K562 (cell line): Measurements from ENCODE around the gene WNK2. TPM values are rescaled to one million over a fixed set of nuclear protein-coding genes. Genes with fewer than 3 reads are reported as not detected.

Experiments used
- ATAC-seq: fragments of 200-7000 bp; cut with Tn5 transposase; 3 replicates; pipeline ENCODE4 v1.9.1; 2020; ENCODE audit warnings: moderate library complexity
- BruUV-seq: library from RNA; stranded (reverse); fragments of 400-500 nt; replicated peaks from 2 replicates; lab custom pipeline; 2021; lab: Mats Ljungman, UMichigan
- CTCF ChIA-PET: fragments of 300-600 bp; formaldehyde crosslinking; extraction: SDS; loops from one replicate; lab custom pipeline; 2021; ENCODE audit warnings: low intra/inter-chr PET ratio; lab: Yijun Ruan, JAX
- POLR2A ChIA-PET: fragments of 300-600, 350-650 bp; sonication (Branson Sonifier 250); formaldehyde crosslinking; extraction: SDS; loops from one replicate; lab custom pipeline; 2021; ENCODE audit warnings: antibody characterized with exemption, inconsistent platforms; lab: Yijun Ruan, JAX
- DNase-seq, 4 experiments: peaks; one replicate each; pipeline versions ENCODE4 v3.0.0 to v3.0.0-alpha.2; 2011 to 2018; ENCODE audit warnings: low spot score in 3 of 4, mixed read lengths in 3 of 4; ENCODE audit errors: extremely low read depth in 1 of 4
- FAIRE-seq: peaks from 2 replicates; lab custom pipeline; 2011; peaks lifted over from hg19 to GRCh38; lab: Jason Lieb, UNC
- H2AFZ ChIP-seq: 2 replicates; pipeline ENCODE4 v1.6.0; 2011; ENCODE audit warnings: low read depth, low read length, control low read depth, inconsistent platforms
- H3K27ac ChIP-seq: fragments of 200-600 bp; 3 replicates; pipeline ENCODE4 v1.8.0; 2011; ENCODE audit warnings: low read depth, mild to moderate bottlenecking, control low read depth, inconsistent platforms, low read length, moderate library complexity, mixed read lengths; ENCODE audit errors: extremely low read depth
- H3K27me3 ChIP-seq, 2 experiments: fragments of 300-600 bp in 1 of 2; 2 replicates in 1 of 2; 3 replicates in 1 of 2; pipeline versions ENCODE4 v1.6.0 to v1.8.0; 2011; ENCODE audit warnings: inconsistent platforms in 2 of 2, low read length in 2 of 2, mild to moderate bottlenecking in 1 of 2, mixed read lengths in 1 of 2, moderate library complexity in 1 of 2; ENCODE audit not compliant: control insufficient read depth in 2 of 2, insufficient read depth in 2 of 2
- H3K36me3 ChIP-seq: fragments of 300-600 bp; 3 replicates; pipeline ENCODE4 v1.8.0; 2011; ENCODE audit warnings: mild to moderate bottlenecking, low read length, inconsistent platforms; ENCODE audit not compliant: control insufficient read depth, insufficient read depth
- H3K4me1 ChIP-seq, 2 experiments: fragments of 200-600 bp in 1 of 2; replicated peaks in 1 of 2; 2 replicates in 1 of 2; 3 replicates in 1 of 2; pipeline versions ENCODE4 v1.5.1 to v1.8.0; 2011; ENCODE audit warnings: inconsistent platforms in 2 of 2, low read length in 2 of 2, mild to moderate bottlenecking in 1 of 2, mixed read lengths in 1 of 2, moderate library complexity in 1 of 2; ENCODE audit not compliant: control insufficient read depth in 2 of 2, insufficient read depth in 2 of 2
- H3K4me2 ChIP-seq: 2 replicates; pipeline ENCODE4 v1.6.1; 2011; ENCODE audit warnings: low read length, control low read depth, inconsistent platforms, mixed read lengths; ENCODE audit not compliant: insufficient read depth
- H3K4me3 ChIP-seq: fragments of 200-600 bp; sonication (generic), shearing (Covaris generic); 2 replicates; pipeline ENCODE4 v1.5.1; 2016; ENCODE audit warnings: control low read depth, inconsistent platforms
- H3K79me2 ChIP-seq: fragments of 200-600 bp; 3 replicates; pipeline ENCODE4 v1.8.0; 2011; ENCODE audit warnings: low read length, inconsistent platforms; ENCODE audit not compliant: control insufficient read depth, insufficient read depth
- H3K9ac ChIP-seq, 2 experiments: 2 replicates each; pipeline versions ENCODE4 v1.6.0 to v1.6.1; 2011; ENCODE audit warnings: low read depth in 2 of 2, low read length in 2 of 2, control low read depth in 1 of 2, inconsistent platforms in 1 of 2, mild to moderate bottlenecking in 1 of 2, mixed read lengths in 1 of 2; ENCODE audit not compliant: insufficient read depth in 1 of 2
- H3K9me1 ChIP-seq: one replicate; pipeline ENCODE4 v1.6.0; 2011; ENCODE audit warnings: inconsistent platforms, mild to moderate bottlenecking, low read length, moderate library complexity; ENCODE audit not compliant: control insufficient read depth, insufficient read depth
- H3K9me3 ChIP-seq: replicated peaks from 2 replicates; pipeline ENCODE4 v1.5.1; 2011; ENCODE audit warnings: low read depth, low read length, inconsistent platforms; ENCODE audit not compliant: control insufficient read depth, insufficient read depth
- H4K20me1 ChIP-seq: replicated peaks from 2 replicates; pipeline ENCODE4 v1.6.1; 2011; ENCODE audit warnings: low read length, inconsistent platforms, mixed read lengths; ENCODE audit not compliant: control insufficient read depth, insufficient read depth
- BHLHE40 ChIP-seq: IDR thresholded peaks from 2 replicates; pipeline ENCODE4 v1.6.1; 2011; ENCODE audit warnings: low read length, improper control_type of control experiment
- EP300 ChIP-seq: IDR thresholded peaks from 2 replicates; pipeline ENCODE4 v1.6.1; 2012; ENCODE audit warnings: low read length, improper control_type of control experiment
- POLR2G ChIP-seq: fragments of 200-400 bp; formaldehyde crosslinking; IDR thresholded peaks from 2 replicates; pipeline ENCODE4 v1.6.1; 2017; ENCODE audit warnings: low read depth, mild to moderate bottlenecking, antibody characterized with exemption, low read length, moderate library complexity
- RFX1 ChIP-seq: fragments of 450-650 bp; IDR thresholded peaks from 2 replicates; pipeline ENCODE4 v1.6.1; 2016; ENCODE audit warnings: mild to moderate bottlenecking, moderate library complexity
- RFX7 ChIP-seq: fragments of 250-450 bp; sonication (Bioruptor Pico); IDR thresholded peaks from 2 replicates; pipeline ENCODE4 v1.5.1; 2021; ENCODE audit warnings: mild to moderate bottlenecking
- ZNF644 ChIP-seq: fragments of 200-800 bp; sonication (Bioruptor generic); IDR thresholded peaks from 2 replicates; pipeline ENCODE4 v1.6.1; 2016; ENCODE audit warnings: low read depth, missing genetic modification characterization, missing compliant biosample characterization
- WGBS: fragments of 100-300 bp; shearing (Covaris generic); methylation state at CpG from one replicate; pipeline ENCODE4 v1.1.6; 2016; ENCODE audit warnings: low coverage, mixed read lengths; ENCODE audit not compliant: insufficient coverage; ENCODE audit errors: missing lambda C conversion rate; 5-methylcytosine and 5-hydroxymethylcytosine counted together
- in situ Hi-C: fragments of 300-500 bp; cut with MboI; formaldehyde crosslinking; loops from 4 replicates; pipeline ENCODE4 v1.15.0; 2018; ENCODE audit warnings: inconsistent platforms, mixed read lengths
- intact Hi-C: fragments of 100-400 bp; cut with micrococcal nuclease; formaldehyde crosslinking; loops from 2 replicates; pipeline ENCODE4 v1.14.2; 2022
- polyA plus RNA-seq, 8 experiments: library from polyadenylated mRNA; depleted of rRNA in 4 of 8; stranded (reverse) in 5 of 8; unstranded in 3 of 8; fragments of >200 nt; fragmentation: Nextera tagmentation in 2 of 8; fragmentation: Illumina TruSeq in 1 of 8; extraction: Ambion mirVana in 2 of 8; extraction: Trizol in 1 of 8; gene quantifications; 2 replicates each; pipeline versions ENCODE4 v1.2.1 to v1.2.3, GENCODE V29; 2011 to 2014; ENCODE audit warnings: inconsistent platforms in 1 of 8, missing spikeins in 1 of 8
- total RNA-seq, 7 experiments: library from RNA; depleted of rRNA in 6 of 7; stranded (reverse); fragments of >200 nt in 6 of 7; fragmentation: Illumina TruSeq in 2 of 7; extraction: Trizol in 2 of 7; gene quantifications; 2 replicates each; pipeline versions ENCODE4 v1.2.1 to v1.2.3, GENCODE V29; 2011 to 2021; ENCODE audit warnings: low replicate concordance in 1 of 7

Gene WNK2
- total and polyA plus RNA-seq, 9 of the 15 experiments (the other 6 are each of a cell fraction or from before 2014, with no cell fraction given), result 0.36 to 3.3 (median 0.64) TPM; not detected in 2

DNA sequence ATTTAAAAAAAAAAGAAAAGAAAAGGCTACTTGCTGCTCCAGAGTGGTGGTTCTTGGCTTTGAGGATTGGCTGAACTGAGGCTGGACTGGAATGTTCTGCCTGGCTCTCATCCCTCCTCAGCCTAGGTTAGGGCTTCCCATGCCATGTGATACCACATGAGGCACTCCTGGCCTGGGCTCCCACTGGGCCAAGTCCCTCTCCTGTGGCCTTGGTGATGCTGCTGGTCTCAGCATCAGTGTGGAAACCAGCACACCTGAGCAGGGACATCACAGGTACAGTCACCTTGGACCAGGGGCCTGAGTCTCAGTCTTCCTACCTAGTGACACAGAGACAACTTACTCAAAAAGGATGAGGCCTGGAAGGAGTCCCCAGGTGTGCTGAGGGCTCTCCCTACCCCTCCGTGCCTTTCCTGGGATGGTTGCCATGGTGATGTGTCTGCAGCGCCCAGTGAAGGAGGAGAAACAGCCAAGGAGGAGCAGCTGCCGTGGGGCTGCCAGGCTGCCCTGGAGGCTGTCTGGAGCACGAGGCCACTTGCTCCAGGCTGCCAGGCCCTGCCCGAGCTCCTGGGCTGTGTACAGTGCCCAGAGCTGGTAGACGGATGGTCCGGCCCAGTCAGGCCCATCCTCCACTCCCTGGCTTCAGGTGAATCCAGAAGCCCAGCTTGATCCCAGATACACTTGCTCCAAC, 71.0 kb downstream of the WNK2 start:
- intact Hi-C loops, result loop anchor here (5.0 kb wide), 1 partner anchor 52 kb away; no protein-coding TSS in a partner anchor

GRCh38 chr9:93255494-93255867, 71.5 kb downstream of the WNK2 start:
- Histone ChIP-seq H3K9me3 (no peaks in the 10 kb centered on the region), H4K20me1 (peaks cover 6% of the 10 kb centered on the region), H3K36me3 (no peaks in the 10 kb centered on the region), H3K9ac (no peak overlapping the region), H3K9me1 (no peaks in the 10 kb centered on the region), H3K27me3 (peaks cover 11 to 69% of the 10 kb centered on the region in 2 experiments; a peak in 4 of 5 replicates), H3K27ac (no peak overlapping the region), H3K4me2 (no peak overlapping the region), H2AFZ (no peak overlapping the region), H3K79me2 (no peaks in the 10 kb centered on the region), H3K4me1 (peaks cover 0 to 3% of the 10 kb centered on the region in 2 experiments; a peak in 2 of 5 replicates), H3K4me3 (no peak overlapping the region)
- WGBS, result 6% methylated on average over 7 of the region's 7 CpGs
- BruUV-seq, result no TSS peak
- in situ Hi-C loops (no loop called here), intact Hi-C loops (loop anchor here (5.0 kb wide), 1 partner anchor 52 kb away; no protein-coding TSS in a partner anchor)
- ChIA-PET POLR2A (interaction anchor here (0.6 to 0.8 kb wide), 3 partner anchors 12 to 304 kb away, joined by 3 to 4 read pairs (median 4); no protein-coding TSS in a partner anchor), CTCF (no interaction called here)
- FAIRE-seq (no peak), DNase-seq (no peak), ATAC-seq (no peak)
- no peak for TF ChIP-seq EP300
- no peak for TF ChIP-seq RFX7 (CRISPR knock-in tag)

More for the DNA sequence above, 71.0 kb downstream of the WNK2 start:
- no peak for FAIRE-seq
- H3K9me1 ChIP-seq, result no peaks in the 10 kb centered on the region
- H3K27me3 ChIP-seq, result peaks cover 14 to 67% of the 10 kb centered on the region in 2 experiments; a peak in 4 of 5 replicates
- DNase-seq, result no peak
- POLR2A ChIA-PET, result interaction anchor here (0.6 kb wide), 2 partner anchors 13 to 303 kb away, joined by 3 to 4 read pairs; no protein-coding TSS in a partner anchor
- no peaks in the 10 kb centered on the region for H3K36me3 ChIP-seq
- no peak overlapping the region for H3K4me3 ChIP-seq
- BruUV-seq, result no TSS peak
- in situ Hi-C loops, result no loop called here
- no peaks in the 10 kb centered on the region for H3K79me2 ChIP-seq
- CTCF ChIA-PET, result no interaction called here
- no peak overlapping the region for H3K9ac ChIP-seq
- TF ChIP-seq POLR2G (no peak), BHLHE40 (no peak), RFX1 (peak; percentile 56), ZNF644 (tag) (no peak)
- H3K9me3 ChIP-seq, result no peaks in the 10 kb centered on the region
- H3K27ac ChIP-seq, result no peak overlapping the region
- no peak overlapping the region for H3K4me2 ChIP-seq
- whole genome bisulfite sequencing, result 24% methylated on average over 6 of the region's 7 CpGs
- no peak overlapping the region for H2AFZ ChIP-seq
- no peak for ATAC-seq
- peaks cover 0 to 3% of the 10 kb centered on the region in 2 experiments; a peak in 2 of 5 replicates for H3K4me1 ChIP-seq
- H4K20me1 ChIP-seq, result peaks cover 6% of the 10 kb centered on the region
